Left ventricle myocardium superior (tissue), 1 donor: ENCODE measurements around the gene PPP2R2C. TPM values are rescaled to one million over a fixed set of nuclear protein-coding genes. Genes with fewer than 3 reads are reported as not detected.

Source experiments
- ATAC-seq: fragments of 200-7000 bp; cut with Tn5 transposase; one replicate; pipeline ENCODE4 v1.9.1; 2020; ENCODE audit warnings: mild to moderate bottlenecking, moderate library complexity
- DNase-seq: peaks from one replicate; pipeline ENCODE4 v3.0.0-alpha.2; 2020
- intact Hi-C: fragments of 100-400 bp; cut with micrococcal nuclease; formaldehyde crosslinking; loops from one replicate; pipeline ENCODE4 v1.11.0; 2022
- total RNA-seq: library from RNA; stranded (reverse); fragmentation: NEBNext Ultra II Directional; extraction: Animal tissue kit (Norgen Biotek cat#: 25700); gene quantifications from one replicate; pipeline ENCODE4 v1.2.1, GENCODE V29; 2021
- donor health status: DM: no; HTN: yes; CAD: no; lungs with severe emphysema.

Gene PPP2R2C
- total RNA-seq, 1 donor from 2014 or later = 8.6 TPM

GRCh38 chr4:6361076-6361784 lies 111.2 kb downstream of the PPP2R2C start:
- intact Hi-C loops = no loop called here
- DNase-seq (no peak), ATAC-seq (no peak)

DNA sequence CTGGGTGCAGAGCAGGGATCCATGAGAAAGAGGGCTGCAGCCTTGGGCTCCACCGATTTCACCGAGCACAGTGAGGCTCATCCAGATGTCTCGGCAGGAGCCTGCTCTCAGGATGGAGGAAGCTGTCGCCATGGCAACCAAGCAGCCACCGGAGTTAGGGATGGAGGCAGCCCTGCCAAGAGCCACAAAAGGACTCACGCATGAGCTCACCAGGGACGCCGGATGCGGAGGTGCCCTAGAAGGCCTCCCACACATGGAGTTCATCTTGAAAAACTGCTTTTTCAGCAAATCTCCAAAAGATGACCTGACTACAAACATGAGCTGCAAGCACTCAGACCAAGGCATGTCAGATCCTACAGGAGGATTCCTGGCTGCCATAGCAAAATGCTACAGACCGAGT lies 112.0 kb downstream of the PPP2R2C start:
- DNase-seq = no peak
- ATAC-seq = no peak
- intact Hi-C loops = no loop called here

- intact Hi-C loops = no loop called here
- ATAC-seq (no peak), DNase-seq (no peak)
Observed at GRCh38 chr4:6359536-6360308, 112.7 kb downstream of the PPP2R2C start.

DNA sequence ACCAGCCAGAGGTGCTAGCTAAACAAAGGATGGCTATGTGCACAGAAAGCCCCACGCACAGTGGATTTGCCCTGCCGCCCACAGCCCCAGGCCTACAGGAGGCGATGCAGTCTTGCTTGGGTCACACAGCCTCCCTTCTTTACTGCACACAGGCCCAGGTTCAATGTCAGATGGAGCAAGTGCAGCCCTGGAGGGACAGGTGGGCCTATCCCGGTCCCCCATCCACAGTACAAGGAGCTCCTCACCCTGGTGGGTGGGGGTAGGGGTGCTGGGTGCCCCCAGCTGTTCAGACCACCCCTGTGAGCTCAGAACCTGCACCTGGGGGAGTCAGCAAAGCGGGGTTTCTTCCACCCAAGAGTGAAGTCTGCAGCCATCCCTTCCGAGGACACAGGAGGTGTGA lies 114.9 kb downstream of the PPP2R2C start:
- no peak for DNase-seq
- intact Hi-C loops = no loop called here
- no peak for ATAC-seq

- intact Hi-C loops = no loop called here
- DNase-seq = no peak
Observed at GRCh38 chr4:6356076-6356560, 116.3 kb downstream of the PPP2R2C start.

GRCh38 chr4:6355052-6355451 lies 117.4 kb downstream of the PPP2R2C start:
- DNase-seq (no peak), ATAC-seq (no peak)
- intact Hi-C loops = no loop called here

More at GRCh38 chr4:6356076-6356560, 116.3 kb downstream of the PPP2R2C start:
- no peak for ATAC-seq

DNA sequence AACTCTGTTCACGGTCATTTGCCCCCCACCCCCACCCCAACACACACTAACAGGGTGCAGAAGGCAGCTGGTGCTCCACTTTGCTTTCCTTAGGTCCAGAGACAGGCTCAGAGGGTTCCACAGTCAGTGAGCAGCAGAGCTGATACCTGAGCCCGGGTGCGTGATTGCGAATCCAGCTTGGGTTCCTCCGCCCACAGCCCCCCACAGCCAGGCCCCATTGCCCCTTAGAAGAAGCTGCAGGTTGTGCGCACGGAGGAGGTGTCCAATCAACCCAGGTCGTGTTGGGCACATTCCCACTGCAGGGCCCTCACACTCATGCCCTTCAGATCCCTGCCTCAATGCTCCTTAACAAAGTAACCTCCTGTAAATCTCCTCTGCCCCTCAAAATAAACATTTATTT lies 117.8 kb downstream of the PPP2R2C start:
- no peak for DNase-seq
- no peak for ATAC-seq
- intact Hi-C loops = no loop called here

GRCh38 chr4:6354119-6354518 lies 118.3 kb downstream of the PPP2R2C start:
- intact Hi-C loops = no loop called here
- ATAC-seq = no peak
- DNase-seq = no peak

- DNase-seq (no peak), ATAC-seq (no peak)
- intact Hi-C loops = no loop called here
Observed at GRCh38 chr4:6352031-6352692, 120.3 kb downstream of the PPP2R2C start.

DNA sequence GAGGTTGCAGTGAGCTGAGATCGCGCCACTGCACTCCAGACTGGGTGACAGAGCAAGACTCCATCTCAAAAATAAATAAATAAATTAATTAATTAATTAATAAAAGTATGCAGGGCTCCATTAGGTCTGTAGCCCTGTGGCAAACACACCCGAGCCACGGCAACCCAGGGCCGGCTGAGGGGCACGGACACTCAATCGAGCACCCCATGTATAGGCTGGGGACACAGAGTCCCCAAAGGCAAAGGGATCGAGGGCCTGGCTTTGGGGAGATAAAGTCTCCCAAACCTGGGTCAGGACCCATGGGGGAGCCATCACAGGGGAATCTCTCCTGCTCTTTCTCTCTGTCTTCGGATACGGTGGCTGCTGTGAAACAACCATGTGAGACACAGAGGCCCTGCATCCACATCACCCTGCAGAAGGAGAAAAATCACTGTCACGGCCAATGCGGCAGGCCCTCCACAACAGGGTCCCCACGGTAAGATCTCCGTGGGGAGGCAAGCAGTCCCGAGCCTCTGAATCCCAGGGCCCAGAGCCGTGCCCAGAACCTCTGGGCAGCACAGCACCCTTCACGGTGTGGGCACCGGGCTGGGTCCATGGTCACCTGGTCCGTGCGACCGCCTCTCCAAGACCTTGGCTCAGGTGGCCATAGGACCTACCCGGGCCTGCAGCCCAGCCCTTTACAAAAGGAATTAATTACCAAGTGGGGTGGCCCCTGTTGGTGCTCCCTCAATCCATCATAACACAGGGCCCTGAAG lies 121.0 kb downstream of the PPP2R2C start:
- ATAC-seq = no peak
- intact Hi-C loops = no loop called here
- no peak for DNase-seq

DNA sequence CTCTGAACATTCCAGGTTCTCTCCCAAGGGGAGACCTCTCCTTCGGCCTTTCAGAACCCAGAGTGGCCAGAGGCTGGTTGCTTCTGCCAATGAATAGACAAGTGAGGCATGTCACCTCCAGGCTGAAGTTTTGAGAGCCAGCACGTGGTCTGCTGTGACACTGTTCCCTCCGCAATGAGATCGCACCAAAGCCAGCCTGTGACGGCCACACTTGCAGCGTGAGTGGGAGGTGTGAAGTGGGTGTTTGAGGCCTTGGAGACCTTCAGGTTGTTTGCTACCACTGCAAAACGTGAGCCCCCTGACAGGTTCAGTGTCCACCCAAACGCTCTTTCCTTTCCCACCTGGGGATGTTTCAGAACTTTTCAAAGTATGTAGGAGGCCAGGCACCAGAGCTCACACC lies 121.8 kb downstream of the PPP2R2C start:
- ATAC-seq = no peak
- peak; percentile 7 for DNase-seq
- intact Hi-C loops = no loop called here

- peak; percentile 6 for DNase-seq
- intact Hi-C loops = no loop called here
- ATAC-seq = no peak
Observed at GRCh38 chr4:6349896-6350603, 122.4 kb downstream of the PPP2R2C start.

DNA sequence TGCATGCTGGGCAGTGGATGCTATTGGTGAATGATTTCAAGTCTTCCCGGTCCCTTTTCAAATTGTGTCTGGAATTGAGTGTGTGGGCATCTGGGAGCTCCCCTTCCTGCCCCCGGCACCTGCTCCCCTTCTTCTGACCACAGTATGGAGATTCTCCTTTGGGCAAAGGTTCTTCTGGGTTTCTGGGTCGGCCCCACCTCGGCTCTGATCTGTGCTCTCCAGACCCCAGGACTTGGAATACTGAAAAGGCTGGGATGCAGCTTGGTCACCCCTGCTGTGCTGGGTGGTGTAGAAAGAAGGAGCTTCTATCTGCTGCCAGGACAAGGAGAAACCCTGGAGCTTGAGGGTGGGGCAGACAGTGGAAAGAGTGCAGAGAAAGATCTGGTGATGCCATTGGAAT lies 124.0 kb downstream of the PPP2R2C start:
- intact Hi-C loops = no loop called here
- no peak for ATAC-seq
- peak; percentile 4 for DNase-seq

DNA sequence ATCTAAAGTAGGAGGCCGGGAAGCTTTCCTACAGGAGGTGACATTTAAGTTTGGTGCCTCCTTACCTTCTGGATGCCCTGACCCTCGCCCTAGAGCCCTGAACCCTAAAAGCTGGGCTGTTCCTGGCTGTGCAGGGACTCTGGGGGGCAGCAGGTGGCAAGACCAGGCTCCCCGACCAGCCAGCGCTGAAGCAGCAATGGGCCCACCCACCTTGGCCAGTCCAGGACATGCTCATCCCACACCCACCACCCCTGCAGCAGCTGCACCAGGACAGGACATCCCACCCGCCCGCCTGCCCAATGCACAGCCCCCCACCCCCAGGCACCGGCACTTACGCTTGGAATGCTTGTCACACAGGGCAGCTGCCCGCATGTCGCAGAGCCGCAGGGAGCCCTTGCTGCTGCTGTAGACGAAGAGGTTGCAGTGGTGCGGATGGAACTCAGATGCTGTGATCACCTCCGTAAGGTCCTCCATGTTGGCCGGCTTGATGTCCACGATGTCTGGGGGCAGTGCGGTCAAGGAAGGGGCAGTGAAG lies 124.8 kb downstream of the PPP2R2C start:
- ATAC-seq = no peak
- DNase-seq = peak; percentile 8
- intact Hi-C loops = no loop called here

DNA sequence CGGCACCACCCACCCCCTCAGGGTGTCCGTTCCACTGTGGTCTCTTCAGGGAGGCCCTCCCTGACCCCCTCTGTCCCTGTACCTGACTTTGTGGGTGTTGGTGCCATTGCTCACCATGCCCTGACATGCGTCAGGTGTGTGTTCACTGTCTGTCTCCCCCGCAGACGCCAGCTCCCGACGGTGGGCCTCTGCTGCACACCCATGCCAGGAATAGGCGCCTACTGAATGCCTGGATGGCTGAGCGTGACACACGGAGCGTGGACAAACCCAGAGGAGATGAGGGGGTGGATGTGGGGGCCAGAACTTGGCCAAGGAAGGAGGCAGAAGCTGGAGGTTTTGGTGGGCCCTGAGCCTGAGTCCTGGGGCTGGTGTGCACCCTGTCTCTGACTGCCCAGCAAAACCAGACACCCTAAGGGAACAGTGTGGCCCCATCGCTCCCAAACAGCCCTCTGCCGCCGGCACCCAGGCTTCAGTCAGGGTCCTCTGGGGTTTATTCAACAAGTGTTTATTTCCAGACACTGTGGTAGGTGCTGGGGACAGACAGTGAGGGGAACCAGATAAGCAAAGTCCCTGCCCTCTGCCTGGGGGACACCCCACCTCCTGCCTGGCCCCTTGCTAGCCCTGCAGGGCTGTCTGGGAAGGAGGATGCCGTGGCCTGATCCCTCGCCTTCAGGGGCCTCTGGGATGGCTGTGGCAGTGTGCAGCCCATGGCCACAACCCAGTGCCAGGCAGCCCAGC lies 125.9 kb downstream of the PPP2R2C start:
- no peak for ATAC-seq
- peak; percentile 11 for DNase-seq
- intact Hi-C loops = no loop called here

DNA sequence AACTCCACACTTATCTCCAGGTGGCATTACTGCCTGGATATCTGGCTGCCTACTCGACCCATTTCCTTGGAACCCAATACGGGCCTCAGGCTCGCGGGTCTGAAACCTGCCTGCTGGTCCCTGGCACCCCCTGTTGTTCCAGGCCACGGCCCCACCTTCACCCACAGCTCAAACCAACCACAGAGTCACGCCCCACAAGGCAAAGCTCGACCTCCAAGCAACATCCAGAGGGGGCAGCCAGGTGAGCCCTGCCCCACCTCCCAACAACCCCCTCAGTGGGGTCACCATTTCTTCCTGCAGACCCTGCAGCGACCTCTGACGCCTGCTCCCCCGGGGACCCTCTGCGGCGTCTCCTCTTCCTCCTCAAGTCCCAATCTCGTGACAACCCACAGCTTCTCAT lies 126.5 kb downstream of the PPP2R2C start:
- ATAC-seq = no peak
- DNase-seq = no peak
- intact Hi-C loops = no loop called here

GRCh38 chr4:6345096-6345830 lies 127.2 kb downstream of the PPP2R2C start:
- ATAC-seq (no peak), DNase-seq (no peak)
- intact Hi-C loops = no loop called here
